Measurements from ENCODE around the gene NUP42. TPM values are rescaled to one million over a fixed set of nuclear protein-coding genes. Genes with fewer than 3 reads are reported as not detected.

The NUP42 gene
- total RNA-seq, 4 donors from 2014 or later, result 24.6 to 34.4 (median 28.1) TPM

DNA sequence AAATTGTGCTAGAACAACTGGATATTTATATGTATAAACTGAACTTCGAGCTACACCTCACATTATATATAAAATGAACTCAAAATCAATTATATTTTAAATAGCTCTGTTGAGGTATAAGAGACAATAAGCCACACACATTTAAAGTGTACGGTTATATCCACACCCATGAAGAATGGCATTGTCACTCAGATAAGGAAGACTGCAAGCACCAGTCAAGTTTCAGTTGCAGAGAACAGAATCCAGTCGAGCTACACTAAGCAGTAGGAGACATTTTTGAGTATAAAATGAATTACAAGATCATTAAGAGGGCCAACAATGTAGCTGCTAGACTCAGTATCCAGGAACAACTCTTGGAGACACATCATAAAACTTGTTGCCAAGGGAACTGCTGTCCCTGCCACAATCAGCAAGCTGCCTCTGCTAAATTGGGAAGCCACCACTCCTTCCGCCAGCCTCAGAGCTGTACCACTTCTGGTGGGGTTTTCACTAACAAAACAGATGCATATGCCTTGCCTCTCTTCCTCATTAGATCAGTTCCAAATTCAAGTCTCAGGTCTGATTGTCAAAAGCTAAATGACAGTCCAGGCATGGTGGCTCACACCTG, 45.1 kb downstream of the NUP42 start:
- 71 to 72% methylated on average over 4 of the region's 4 CpGs for WGBS, 2 donors
- TF ChIP-seq, protein P1, sequence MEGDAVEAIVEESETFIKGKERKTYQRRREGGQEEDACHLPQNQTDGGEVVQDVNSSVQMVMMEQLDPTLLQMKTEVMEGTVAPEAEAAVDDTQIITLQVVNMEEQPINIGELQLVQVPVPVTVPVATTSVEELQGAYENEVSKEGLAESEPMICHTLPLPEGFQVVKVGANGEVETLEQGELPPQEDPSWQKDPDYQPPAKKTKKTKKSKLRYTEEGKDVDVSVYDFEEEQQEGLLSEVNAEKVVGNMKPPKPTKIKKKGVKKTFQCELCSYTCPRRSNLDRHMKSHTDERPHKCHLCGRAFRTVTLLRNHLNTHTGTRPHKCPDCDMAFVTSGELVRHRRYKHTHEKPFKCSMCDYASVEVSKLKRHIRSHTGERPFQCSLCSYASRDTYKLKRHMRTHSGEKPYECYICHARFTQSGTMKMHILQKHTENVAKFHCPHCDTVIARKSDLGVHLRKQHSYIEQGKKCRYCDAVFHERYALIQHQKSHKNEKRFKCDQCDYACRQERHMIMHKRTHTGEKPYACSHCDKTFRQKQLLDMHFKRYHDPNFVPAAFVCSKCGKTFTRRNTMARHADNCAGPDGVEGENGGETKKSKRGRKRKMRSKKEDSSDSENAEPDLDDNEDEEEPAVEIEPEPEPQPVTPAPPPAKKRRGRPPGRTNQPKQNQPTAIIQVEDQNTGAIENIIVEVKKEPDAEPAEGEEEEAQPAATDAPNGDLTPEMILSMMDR (IDR thresholded peaks at IDR 0.05), result no peak
- TF ChIP-seq POLR2A (IDR thresholded peaks at IDR 0.05), result no peak
- H3K4me3 ChIP-seq (ENCODE audit: low read depth, poor library complexity, severe bottlenecking), result no peak overlapping the region
- DNase-seq (ENCODE audit: low spot score in 2 of 2), result no peak
- intact Hi-C loops (cut with DNase I; ENCODE audit: low total_unique reads), result no loop called here

DNA sequence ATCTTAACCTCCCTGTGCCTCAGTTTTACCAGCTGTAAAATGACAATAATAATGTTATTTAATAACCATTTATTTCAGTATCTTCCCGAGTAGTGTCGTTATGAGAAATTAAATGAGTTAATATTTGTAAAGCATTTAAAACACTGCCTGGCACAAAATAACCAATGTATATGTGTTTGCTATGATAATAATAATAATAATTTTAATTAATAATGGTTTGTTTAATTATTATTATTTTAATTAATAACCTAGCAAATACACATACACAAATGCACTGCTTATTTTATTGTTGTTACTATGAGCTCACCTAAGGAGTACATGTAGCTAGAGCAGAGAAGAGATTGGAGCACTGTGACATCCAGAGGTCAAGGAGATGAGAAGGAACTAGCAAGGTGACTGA, 46.6 kb downstream of the NUP42 start:
- no peak overlapping the region for H3K4me3 ChIP-seq (ENCODE audit: low read depth, poor library complexity, severe bottlenecking)
- DNase-seq (ENCODE audit: low spot score in 2 of 2), result no peak
- WGBS, 2 donors, result 96 to 99% methylated on average over 2 of the region's 2 CpGs
- intact Hi-C loops (cut with DNase I; ENCODE audit: low total_unique reads), result no loop called here
- no peak for TF ChIP-seq POLR2A (IDR thresholded peaks at IDR 0.05)
- TF ChIP-seq, protein P1 (IDR thresholded peaks at IDR 0.05), result no peak

- TF ChIP-seq POLR2A (IDR thresholded peaks at IDR 0.05), result no peak
- TF ChIP-seq, protein P1 (IDR thresholded peaks at IDR 0.05), result no peak
- intact Hi-C loops (cut with DNase I; ENCODE audit: low total_unique reads), result no loop called here
- 62 to 67% methylated on average over 6 of the region's 6 CpGs for WGBS, 2 donors
- DNase-seq (ENCODE audit: low spot score in 2 of 2), result no peak
- H3K4me3 ChIP-seq (ENCODE audit: low read depth, poor library complexity, severe bottlenecking), result no peak overlapping the region
Observed at GRCh38 chr7:23230641-23231101, 48.8 kb downstream of the NUP42 start.

DNA sequence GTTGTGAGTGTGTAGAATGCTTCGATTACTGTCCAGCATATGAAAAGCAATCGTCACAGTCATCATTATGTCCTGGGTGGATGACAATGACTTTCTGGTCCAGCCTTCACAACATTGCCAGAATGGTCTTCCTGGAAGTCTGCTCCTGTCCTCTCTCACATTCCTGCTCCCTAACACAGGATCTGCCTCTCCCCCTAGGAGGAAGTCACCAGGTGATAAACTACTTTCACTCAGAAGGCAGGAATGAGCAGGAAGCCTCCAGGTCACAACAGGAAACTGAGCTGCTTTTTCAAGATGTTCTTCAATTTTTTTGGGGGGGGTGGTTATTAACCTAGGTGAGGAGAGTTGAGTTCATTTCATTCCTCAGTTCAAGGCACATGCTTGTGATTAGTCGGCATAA, 51.1 kb downstream of the NUP42 start:
- WGBS, 2 donors, result 73 to 74% methylated on average over 3 of the region's 3 CpGs
- TF ChIP-seq, protein P1 (IDR thresholded peaks at IDR 0.05), result no peak
- no peak for TF ChIP-seq POLR2A (IDR thresholded peaks at IDR 0.05)
- intact Hi-C loops (cut with DNase I; ENCODE audit: low total_unique reads), result no loop called here
- DNase-seq (ENCODE audit: low spot score in 2 of 2), result no peak
- H3K4me3 ChIP-seq (ENCODE audit: low read depth, poor library complexity, severe bottlenecking), result no peak overlapping the region

- intact Hi-C loops (cut with DNase I; ENCODE audit: low total_unique reads), result no loop called here
- no peak for DNase-seq (ENCODE audit: low spot score in 2 of 2)
- whole genome bisulfite sequencing, 2 donors, result 58 to 61% methylated on average over 9 of the region's 9 CpGs
- TF ChIP-seq, protein P1 (IDR thresholded peaks at IDR 0.05), result no peak
- TF ChIP-seq POLR2A (IDR thresholded peaks at IDR 0.05), result no peak
- H3K4me3 ChIP-seq (ENCODE audit: low read depth, poor library complexity, severe bottlenecking), result no peak overlapping the region
Observed at GRCh38 chr7:23234569-23235296, 52.9 kb downstream of the NUP42 start.

Data from lower leg skin (tissue), 4 donors.